Astrocyte (in vitro differentiated cells and primary cell): Measurements from ENCODE around the gene BFSP2.

ENCODE experiments used
- CTCF ChIP-seq: IDR thresholded peaks from 2 replicates; pipeline ENCODE4 v1.5.1; 2011; ENCODE audit warnings: low read depth, mild to moderate bottlenecking, inconsistent platforms, low read length, moderate library complexity; ENCODE audit not compliant: insufficient read depth
- EZH2 ChIP-seq: IDR thresholded peaks from 2 replicates; pipeline ENCODE4 v1.6.1; 2012; ENCODE audit warnings: mild to moderate bottlenecking, low read length, inconsistent platforms; ENCODE audit not compliant: insufficient read depth

- no peak for TF ChIP-seq CTCF
- no peak for TF ChIP-seq EZH2
Observed at GRCh38 chr3:133396906-133397305, 3.0 kb upstream of the BFSP2 start.
